Gastrocnemius medialis (tissue), 4 donors: ENCODE data around the gene NFAT5.

Experiments used
- POLR2A ChIP-seq, 2 donors: fragments of 450-650 bp; IDR thresholded peaks; one replicate each; pipeline ENCODE4 v1.6.1; 2017; ENCODE audit warnings: antibody characterized with exemption in 2 of 2, mild to moderate bottlenecking in 2 of 2, moderate library complexity in 2 of 2
- TF ChIP-seq, protein P1 (sequence below), 5 experiments: fragments of 450-650 bp in 3 of 5; fragments of 200-600 bp in 2 of 5; sonication (generic) in 2 of 5; IDR thresholded peaks in 4 of 5; conservative IDR thresholded peaks in 1 of 5; 1 replicate in 4 of 5; 2 replicates in 1 of 5; pipeline ENCODE4 v1.5.1; 2016 to 2019; ENCODE audit warnings: antibody characterized with exemption in 5 of 5, mild to moderate bottlenecking in 3 of 5, moderate library complexity in 3 of 5

DNA sequence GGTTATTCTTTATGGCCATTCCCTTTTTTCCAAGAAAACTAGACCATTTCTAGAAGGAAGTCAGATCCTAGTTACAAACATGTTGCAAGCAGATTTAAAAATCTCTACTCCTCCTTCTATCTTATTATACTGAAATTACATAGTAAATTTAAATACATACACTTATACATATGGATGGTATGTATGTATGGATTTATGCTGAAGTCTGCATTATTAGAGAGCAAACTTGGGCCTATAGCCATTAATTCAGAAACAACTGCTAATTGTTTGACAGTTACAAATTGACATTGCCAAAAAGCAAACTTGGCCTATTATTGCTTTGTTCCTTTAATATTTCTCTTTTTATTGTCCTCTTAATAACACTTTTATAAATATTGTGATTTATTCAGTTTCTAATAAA is 67.1 kb downstream of the NFAT5 start:
- TF ChIP-seq, protein P1, sequence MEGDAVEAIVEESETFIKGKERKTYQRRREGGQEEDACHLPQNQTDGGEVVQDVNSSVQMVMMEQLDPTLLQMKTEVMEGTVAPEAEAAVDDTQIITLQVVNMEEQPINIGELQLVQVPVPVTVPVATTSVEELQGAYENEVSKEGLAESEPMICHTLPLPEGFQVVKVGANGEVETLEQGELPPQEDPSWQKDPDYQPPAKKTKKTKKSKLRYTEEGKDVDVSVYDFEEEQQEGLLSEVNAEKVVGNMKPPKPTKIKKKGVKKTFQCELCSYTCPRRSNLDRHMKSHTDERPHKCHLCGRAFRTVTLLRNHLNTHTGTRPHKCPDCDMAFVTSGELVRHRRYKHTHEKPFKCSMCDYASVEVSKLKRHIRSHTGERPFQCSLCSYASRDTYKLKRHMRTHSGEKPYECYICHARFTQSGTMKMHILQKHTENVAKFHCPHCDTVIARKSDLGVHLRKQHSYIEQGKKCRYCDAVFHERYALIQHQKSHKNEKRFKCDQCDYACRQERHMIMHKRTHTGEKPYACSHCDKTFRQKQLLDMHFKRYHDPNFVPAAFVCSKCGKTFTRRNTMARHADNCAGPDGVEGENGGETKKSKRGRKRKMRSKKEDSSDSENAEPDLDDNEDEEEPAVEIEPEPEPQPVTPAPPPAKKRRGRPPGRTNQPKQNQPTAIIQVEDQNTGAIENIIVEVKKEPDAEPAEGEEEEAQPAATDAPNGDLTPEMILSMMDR (IDR thresholded peaks at IDR 0.05 in 4 of 5, conservative IDR thresholded peaks at IDR 0.05 in 1 of 5), result no peak
- no peak for TF ChIP-seq POLR2A (IDR thresholded peaks at IDR 0.05)
